DND-41 (cell line): ENCODE results near the gene PEF1.

Experiments
- ATAC-seq: fragments of 200-7000 bp; cut with Tn5 transposase; 3 replicates; pipeline ENCODE4 v1.9.1; 2021; ENCODE audit warnings: low read depth; ENCODE audit not compliant: insufficient read depth
- DNase-seq: peaks from one replicate; pipeline ENCODE4 v3.0.0-alpha.2; 2020
- H2AFZ ChIP-seq: 2 replicates; pipeline ENCODE4 v1.6.0; 2012; ENCODE audit warnings: low read depth, low read length
- H3K27ac ChIP-seq: 2 replicates; pipeline ENCODE4 v1.5.1; 2012; ENCODE audit warnings: low read length, inconsistent platforms
- H3K27me3 ChIP-seq: fragments of 200-600 bp; sonication (generic); 2 replicates; pipeline ENCODE4 v1.6.0; 2012; ENCODE audit warnings: low read length, mild to moderate bottlenecking, inconsistent platforms; ENCODE audit not compliant: insufficient read depth, poor library complexity
- H3K36me3 ChIP-seq: 2 replicates; pipeline ENCODE4 v1.5.1; 2012; ENCODE audit warnings: low read length, inconsistent platforms; ENCODE audit not compliant: insufficient read depth
- H3K4me1 ChIP-seq: 2 replicates; pipeline ENCODE4 v1.5.1; 2012; ENCODE audit warnings: mild to moderate bottlenecking, low read length; ENCODE audit not compliant: insufficient read depth
- H3K4me2 ChIP-seq: 2 replicates; pipeline ENCODE4 v1.6.0; 2012; ENCODE audit warnings: mild to moderate bottlenecking, moderate library complexity, low read length, inconsistent platforms; ENCODE audit not compliant: insufficient read depth
- H3K4me3 ChIP-seq, 2 experiments: fragments of 200-600 bp in 1 of 2; shearing (Covaris generic) in 1 of 2; 2 replicates each; pipeline ENCODE4 v1.5.1; 2012 to 2016; ENCODE audit warnings: inconsistent platforms in 2 of 2, low read length in 2 of 2, mild to moderate bottlenecking in 2 of 2, low read depth in 1 of 2, moderate library complexity in 1 of 2
- H3K79me2 ChIP-seq: 2 replicates; pipeline ENCODE4 v1.6.0; 2012; ENCODE audit warnings: low read length, inconsistent platforms; ENCODE audit not compliant: insufficient read depth
- H3K9ac ChIP-seq: 2 replicates; pipeline ENCODE4 v1.6.0; 2012; ENCODE audit warnings: low read depth, mild to moderate bottlenecking, inconsistent platforms, low read length, moderate library complexity
- H3K9me3 ChIP-seq: 2 replicates; pipeline ENCODE4 v1.5.1; 2012; ENCODE audit warnings: low read length, moderate library complexity, mild to moderate bottlenecking, inconsistent platforms; ENCODE audit not compliant: insufficient read depth, severe bottlenecking
- H4K20me1 ChIP-seq: 2 replicates; pipeline ENCODE4 v1.6.0; 2012; ENCODE audit warnings: low read length; ENCODE audit not compliant: insufficient read depth
- EZH2 ChIP-seq: IDR thresholded peaks from 3 replicates; pipeline ENCODE4 v1.6.1; 2012; ENCODE audit warnings: borderline replicate concordance, low read depth, mild to moderate bottlenecking, moderate library complexity, low read length, inconsistent platforms; ENCODE audit not compliant: severe bottlenecking
- TF ChIP-seq, protein P1 (sequence below): IDR thresholded peaks from 2 replicates; pipeline ENCODE4 v1.5.1; 2012; ENCODE audit warnings: borderline replicate concordance, low read length, moderate library complexity, mild to moderate bottlenecking; ENCODE audit not compliant: poor library complexity, severe bottlenecking; ENCODE audit errors: extremely low read depth

The PEF1 gene

DNA sequence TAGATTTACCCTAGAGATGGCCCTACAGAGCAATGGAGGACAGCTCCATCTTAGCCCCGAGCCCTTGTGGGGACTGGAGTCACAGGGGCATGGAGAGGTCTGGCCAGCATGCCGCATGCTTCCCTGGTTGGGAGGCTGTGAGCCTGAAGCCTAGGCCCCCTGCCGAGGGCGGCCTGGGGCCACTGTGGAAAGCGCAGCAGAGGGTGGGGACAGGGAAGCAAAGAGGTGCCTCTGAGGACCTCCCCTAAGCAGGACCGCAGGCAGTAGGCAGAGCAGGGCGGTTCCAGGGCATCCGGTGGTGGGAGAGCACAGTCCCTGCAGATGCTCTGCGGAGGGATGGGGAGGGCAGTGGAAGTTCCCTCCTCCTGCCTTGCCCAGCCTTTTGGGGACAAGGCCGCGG, 26.5 kb upstream of the PEF1 start:
- no peak overlapping the region for H3K9ac ChIP-seq
- ATAC-seq (no peak), DNase-seq (no peak)
- no peak overlapping the region for H3K27ac ChIP-seq
- TF ChIP-seq, protein P1, sequence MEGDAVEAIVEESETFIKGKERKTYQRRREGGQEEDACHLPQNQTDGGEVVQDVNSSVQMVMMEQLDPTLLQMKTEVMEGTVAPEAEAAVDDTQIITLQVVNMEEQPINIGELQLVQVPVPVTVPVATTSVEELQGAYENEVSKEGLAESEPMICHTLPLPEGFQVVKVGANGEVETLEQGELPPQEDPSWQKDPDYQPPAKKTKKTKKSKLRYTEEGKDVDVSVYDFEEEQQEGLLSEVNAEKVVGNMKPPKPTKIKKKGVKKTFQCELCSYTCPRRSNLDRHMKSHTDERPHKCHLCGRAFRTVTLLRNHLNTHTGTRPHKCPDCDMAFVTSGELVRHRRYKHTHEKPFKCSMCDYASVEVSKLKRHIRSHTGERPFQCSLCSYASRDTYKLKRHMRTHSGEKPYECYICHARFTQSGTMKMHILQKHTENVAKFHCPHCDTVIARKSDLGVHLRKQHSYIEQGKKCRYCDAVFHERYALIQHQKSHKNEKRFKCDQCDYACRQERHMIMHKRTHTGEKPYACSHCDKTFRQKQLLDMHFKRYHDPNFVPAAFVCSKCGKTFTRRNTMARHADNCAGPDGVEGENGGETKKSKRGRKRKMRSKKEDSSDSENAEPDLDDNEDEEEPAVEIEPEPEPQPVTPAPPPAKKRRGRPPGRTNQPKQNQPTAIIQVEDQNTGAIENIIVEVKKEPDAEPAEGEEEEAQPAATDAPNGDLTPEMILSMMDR = no peak
- no peak for TF ChIP-seq EZH2
- H3K36me3 ChIP-seq = no peaks in the 10 kb centered on the region
- no peaks in the 10 kb centered on the region for H3K9me3 ChIP-seq
- H3K79me2 ChIP-seq = no peaks in the 10 kb centered on the region
- H3K4me2 ChIP-seq = no peak overlapping the region
- peaks cover 4% of the 10 kb centered on the region; the same call in 1 of the 2 replicates for H4K20me1 ChIP-seq
- no peaks in the 10 kb centered on the region for H3K4me1 ChIP-seq
- H3K4me3 ChIP-seq = no peak overlapping the region
- H2AFZ ChIP-seq = no peak overlapping the region
- H3K27me3 ChIP-seq = peaks cover 25% of the 10 kb centered on the region

DNA sequence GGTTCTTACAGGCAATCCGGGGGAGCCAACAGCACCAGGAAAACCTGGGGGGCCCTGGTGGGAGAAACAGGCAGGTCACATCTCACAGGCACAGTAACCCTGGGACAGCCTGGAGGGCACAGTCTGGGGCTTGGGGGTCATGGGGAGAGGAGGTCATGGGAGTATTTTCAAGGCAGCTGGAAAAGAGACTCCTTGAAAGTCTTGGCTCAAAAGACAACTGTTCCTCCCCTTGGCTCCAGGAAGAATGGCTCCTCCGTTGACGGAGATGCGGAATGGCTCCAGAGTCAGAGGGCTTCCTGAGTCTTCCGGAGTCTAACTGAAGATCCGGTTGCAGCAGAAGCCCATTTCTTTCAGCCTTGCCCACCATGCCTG, 25.9 kb upstream of the PEF1 start:
- H3K4me2 ChIP-seq = no peak overlapping the region
- H2AFZ ChIP-seq = no peak overlapping the region

GRCh38 chr1:31669786-31670592, 25.3 kb upstream of the PEF1 start:
- Histone ChIP-seq H3K4me3 (no peak overlapping the region), H3K4me1 (no peaks in the 10 kb centered on the region), H3K9me3 (no peaks in the 10 kb centered on the region), H3K27me3 (peaks cover 25% of the 10 kb centered on the region), H3K9ac (no peak overlapping the region), H2AFZ (no peak overlapping the region; the same call in 1 of the 2 replicates), H3K36me3 (no peaks in the 10 kb centered on the region), H3K79me2 (no peaks in the 10 kb centered on the region), H3K27ac (no peak overlapping the region), H4K20me1 (peaks cover 4% of the 10 kb centered on the region; the same call in 1 of the 2 replicates), H3K4me2 (no peak overlapping the region)
- ATAC-seq (peak; percentile 35; the same call in 1 of the 3 replicates), DNase-seq (no peak)
- TF ChIP-seq, protein P1 = no peak
- no peak for TF ChIP-seq EZH2

More for the DNA sequence above, 25.9 kb upstream of the PEF1 start:
- no peaks in the 10 kb centered on the region for H3K79me2 ChIP-seq
- TF ChIP-seq EZH2 = no peak
- TF ChIP-seq, protein P1 = no peak
- ATAC-seq (no peak), DNase-seq (no peak)
- H3K4me1 ChIP-seq = no peaks in the 10 kb centered on the region
- H3K9ac ChIP-seq = no peak overlapping the region
- H3K27ac ChIP-seq = no peak overlapping the region
- no peaks in the 10 kb centered on the region for H3K9me3 ChIP-seq
- H3K27me3 ChIP-seq = peaks cover 25% of the 10 kb centered on the region
- H3K36me3 ChIP-seq = no peaks in the 10 kb centered on the region
- H3K4me3 ChIP-seq = no peak overlapping the region
- peaks cover 4% of the 10 kb centered on the region; the same call in 1 of the 2 replicates for H4K20me1 ChIP-seq
